ENCODE data around the gene ADAMTS15. TPM values are rescaled to one million over a fixed set of nuclear protein-coding genes. Genes with fewer than 3 reads are reported as not detected.
"Not testable (repeated sequence)": the region's sequence is repeated elsewhere in the genome, so short reads cannot be mapped to it uniquely, and the experiment has no call there.

Gene ADAMTS15
- total and polyA plus RNA-seq, 7 donors: 0.46 to 8.9 (median 2.4) TPM

DNA sequence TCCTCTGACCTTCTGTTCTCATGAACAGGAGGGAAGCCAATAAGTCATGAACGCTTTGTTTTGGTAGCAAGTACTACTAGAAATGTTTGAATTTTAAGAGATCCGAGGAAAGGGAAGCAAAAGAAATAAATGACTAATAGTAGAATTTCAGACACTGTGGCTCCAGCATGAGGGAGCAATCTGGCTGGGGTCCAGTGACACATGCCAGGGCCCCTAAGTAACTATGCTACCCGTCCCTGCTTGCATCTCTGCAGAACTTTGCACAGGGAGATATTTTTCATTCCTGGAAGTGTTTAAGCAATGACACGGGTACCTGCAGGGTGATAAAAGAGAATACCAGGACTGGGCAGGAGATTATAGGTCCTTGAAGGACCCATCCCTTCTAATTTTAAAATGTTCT, 12.8 kb upstream of the ADAMTS15 start:
- intact Hi-C loops (cut with DNase I): loop anchor here (1.0 to 5.0 kb wide), 4 partner anchors 87 to 427 kb away; no protein-coding TSS in a partner anchor

DNA sequence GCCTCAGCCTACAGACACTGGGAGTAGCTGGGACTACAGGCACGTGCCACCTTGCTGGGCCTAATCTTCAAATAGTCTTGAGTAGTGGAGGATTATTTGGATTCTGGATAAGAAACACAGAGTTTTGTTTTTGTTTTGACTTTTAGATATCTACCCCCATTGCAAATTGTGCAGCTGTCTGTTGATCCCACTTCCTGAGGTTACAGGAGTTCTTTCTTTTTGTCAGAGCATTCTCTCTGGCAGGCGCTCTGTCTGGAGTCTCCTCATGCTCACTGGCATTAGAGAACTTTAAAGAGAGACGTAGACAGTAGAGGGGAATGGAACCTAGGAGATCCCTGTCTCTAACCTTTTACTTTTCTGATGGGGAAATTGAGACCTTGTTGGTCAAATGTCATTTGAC, 12.3 kb upstream of the ADAMTS15 start:
- no peak for DNase-seq
- H3K9me3 ChIP-seq: no peaks in the 10 kb centered on the region
- H3K36me3 ChIP-seq: no peaks in the 10 kb centered on the region
- intact Hi-C loops (cut with DNase I): loop anchor here (5.0 kb wide), 1 partner anchor 86 kb away; no protein-coding TSS in a partner anchor
- no peaks in the 10 kb centered on the region for H3K27me3 ChIP-seq
- TF ChIP-seq POLR2A (IDR thresholded peaks at IDR 0.05): no peak
- TF ChIP-seq EP300 (IDR thresholded peaks at IDR 0.05): no peak
- TF ChIP-seq, protein P1, sequence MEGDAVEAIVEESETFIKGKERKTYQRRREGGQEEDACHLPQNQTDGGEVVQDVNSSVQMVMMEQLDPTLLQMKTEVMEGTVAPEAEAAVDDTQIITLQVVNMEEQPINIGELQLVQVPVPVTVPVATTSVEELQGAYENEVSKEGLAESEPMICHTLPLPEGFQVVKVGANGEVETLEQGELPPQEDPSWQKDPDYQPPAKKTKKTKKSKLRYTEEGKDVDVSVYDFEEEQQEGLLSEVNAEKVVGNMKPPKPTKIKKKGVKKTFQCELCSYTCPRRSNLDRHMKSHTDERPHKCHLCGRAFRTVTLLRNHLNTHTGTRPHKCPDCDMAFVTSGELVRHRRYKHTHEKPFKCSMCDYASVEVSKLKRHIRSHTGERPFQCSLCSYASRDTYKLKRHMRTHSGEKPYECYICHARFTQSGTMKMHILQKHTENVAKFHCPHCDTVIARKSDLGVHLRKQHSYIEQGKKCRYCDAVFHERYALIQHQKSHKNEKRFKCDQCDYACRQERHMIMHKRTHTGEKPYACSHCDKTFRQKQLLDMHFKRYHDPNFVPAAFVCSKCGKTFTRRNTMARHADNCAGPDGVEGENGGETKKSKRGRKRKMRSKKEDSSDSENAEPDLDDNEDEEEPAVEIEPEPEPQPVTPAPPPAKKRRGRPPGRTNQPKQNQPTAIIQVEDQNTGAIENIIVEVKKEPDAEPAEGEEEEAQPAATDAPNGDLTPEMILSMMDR (IDR thresholded peaks at IDR 0.05): no peak
- TF ChIP-seq POLR2AphosphoS5 (IDR thresholded peaks at IDR 0.05): no peak
- no peak overlapping the region for H3K4me3 ChIP-seq
- whole genome bisulfite sequencing, 2 donors: 76 to 87% methylated on average over 3 of the region's 3 CpGs
- H3K4me1 ChIP-seq: peaks cover 0 to 19% (median 14%) of the 10 kb centered on the region in 4 donors
- H3K27ac ChIP-seq: no peak overlapping the region

More for the DNA sequence above, 12.8 kb upstream of the ADAMTS15 start:
- no peaks in the 10 kb centered on the region for H3K36me3 ChIP-seq
- no peak overlapping the region for H3K4me3 ChIP-seq
- no peaks in the 10 kb centered on the region for H3K27me3 ChIP-seq
- peak overlapping the region in 3 of 4 donors; percentile 77 to 86 (median 78) for H3K27ac ChIP-seq
- 76% methylated on average over 4 of the region's 4 CpGs for WGBS, 2 donors
- peaks cover 0 to 19% (median 14%) of the 10 kb centered on the region in 4 donors for H3K4me1 ChIP-seq
- TF ChIP-seq POLR2AphosphoS5 (IDR thresholded peaks at IDR 0.05): no peak
- no peak for TF ChIP-seq EP300 (IDR thresholded peaks at IDR 0.05)
- no peak for TF ChIP-seq POLR2A (IDR thresholded peaks at IDR 0.05)
- TF ChIP-seq, protein P1 (IDR thresholded peaks at IDR 0.05): no peak
- no peak for DNase-seq
- no peaks in the 10 kb centered on the region for H3K9me3 ChIP-seq

DNA sequence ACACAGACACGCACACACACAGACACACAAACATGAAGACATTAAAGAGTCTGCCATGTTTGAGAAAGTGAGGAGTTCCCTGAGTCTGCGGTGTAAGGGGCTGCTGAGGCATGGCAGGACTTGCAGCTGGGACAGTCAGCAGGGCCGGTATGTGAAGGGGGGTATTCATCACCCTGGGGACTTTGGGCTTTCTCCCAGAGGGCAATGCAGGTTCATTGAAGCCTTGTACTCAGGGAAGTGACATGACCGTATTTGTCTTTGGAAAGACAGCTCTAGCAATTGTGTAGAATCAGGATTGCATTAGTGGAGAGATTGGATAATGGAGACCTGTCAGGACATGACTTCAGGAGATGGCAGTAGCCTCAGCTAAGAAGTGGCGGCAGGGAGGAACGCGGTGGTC, 10.6 kb upstream of the ADAMTS15 start:
- H3K36me3 ChIP-seq: no peaks in the 10 kb centered on the region
- intact Hi-C loops (cut with DNase I): loop anchor here (5.0 kb wide), 1 partner anchor 84 kb away; no protein-coding TSS in a partner anchor
- no peak for DNase-seq
- WGBS, 2 donors: 89 to 97% methylated on average over 7 of the region's 7 CpGs
- peaks cover 0 to 18% (median 12%) of the 10 kb centered on the region in 4 donors for H3K4me1 ChIP-seq
- H3K27me3 ChIP-seq: no peaks in the 10 kb centered on the region
- no peaks in the 10 kb centered on the region for H3K9me3 ChIP-seq
- no peak overlapping the region for H3K27ac ChIP-seq
- H3K4me3 ChIP-seq: no peak overlapping the region
- TF ChIP-seq POLR2AphosphoS5 (IDR thresholded peaks at IDR 0.05) (no peak), EP300 (IDR thresholded peaks at IDR 0.05) (no peak), POLR2A (IDR thresholded peaks at IDR 0.05) (no peak)
- TF ChIP-seq, protein P1 (IDR thresholded peaks at IDR 0.05): no peak

DNA sequence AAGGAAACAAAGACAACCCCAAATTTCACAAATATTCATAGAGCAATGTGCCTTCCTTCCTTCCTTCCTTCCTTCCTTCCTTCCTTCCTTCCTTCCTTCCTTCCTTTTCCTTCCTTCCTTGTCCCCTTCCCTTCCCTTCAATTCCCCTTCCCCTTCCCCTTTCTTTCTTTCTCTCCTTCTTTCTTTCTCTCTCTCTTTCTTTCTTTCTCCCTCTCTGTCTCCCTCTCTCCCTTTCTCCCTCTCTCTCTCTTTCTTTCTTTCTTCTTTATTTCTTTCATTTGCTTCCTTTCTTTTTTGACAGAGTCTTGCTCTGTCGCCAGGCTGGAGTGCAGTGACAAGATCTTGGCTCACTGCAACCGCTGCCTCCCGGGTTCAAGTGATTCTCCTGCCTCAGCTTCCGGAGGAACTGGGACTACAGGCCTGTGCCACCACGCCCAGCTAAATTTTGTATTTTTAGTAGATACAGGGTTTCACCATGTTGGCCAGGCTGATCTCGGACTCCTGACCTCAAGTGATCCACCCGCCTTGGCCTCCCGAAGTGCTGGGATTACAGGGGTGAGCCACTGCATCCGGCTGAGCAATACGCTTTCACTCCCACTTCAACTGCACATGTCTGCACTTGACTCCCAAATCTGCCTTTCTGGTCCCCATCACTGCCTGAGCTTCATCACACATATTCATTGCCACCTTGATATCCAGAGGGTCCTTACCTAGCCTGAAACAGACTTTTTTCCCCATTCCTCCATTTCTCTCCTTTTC, 9.9 kb upstream of the ADAMTS15 start:
- intact Hi-C loops (cut with DNase I): loop anchor here (5.0 kb wide), 1 partner anchor 84 kb away; no protein-coding TSS in a partner anchor
- not testable (repeated sequence) for DNase-seq, H3K27me3 ChIP-seq, H3K9me3 ChIP-seq, H3K4me3 ChIP-seq, H3K36me3 ChIP-seq, H3K27ac ChIP-seq
- 81 to 90% methylated on average over 10 of the region's 10 CpGs for WGBS, 2 donors
- peaks cover 0 to 20% (median 16%) of the 10 kb centered on the region in 4 donors for H3K4me1 ChIP-seq

DNA sequence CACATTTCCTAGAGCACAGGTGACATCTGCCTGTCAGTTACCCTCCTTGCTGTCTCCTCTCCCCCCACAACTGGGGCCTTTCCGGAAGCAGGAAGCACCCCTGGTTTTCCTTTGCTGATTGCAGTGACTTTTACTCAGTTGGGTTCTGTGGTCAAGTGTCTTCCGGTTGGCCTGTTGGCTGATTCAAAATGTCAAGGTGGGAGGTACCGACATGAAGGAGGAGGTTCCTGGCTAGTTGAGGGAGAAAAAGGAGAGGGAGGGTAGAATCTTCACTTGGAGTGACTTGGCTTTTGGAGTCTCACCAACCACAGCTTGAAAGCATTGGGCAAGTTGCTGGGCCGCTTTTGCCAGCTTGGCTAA, 9.3 kb upstream of the ADAMTS15 start:
- intact Hi-C loops (cut with DNase I): loop anchor here (5.0 kb wide), 1 partner anchor 83 kb away; no protein-coding TSS in a partner anchor
- Histone ChIP-seq H3K36me3 (no peaks in the 10 kb centered on the region), H3K9me3 (no peaks in the 10 kb centered on the region), H3K27ac (no peak overlapping the region), H3K4me1 (peaks cover 0 to 20% (median 16%) of the 10 kb centered on the region in 4 donors), H3K27me3 (no peaks in the 10 kb centered on the region), H3K4me3 (no peak overlapping the region)
- WGBS, 2 donors: 66 to 89% methylated on average over 4 of the region's 4 CpGs
- TF ChIP-seq POLR2A (IDR thresholded peaks at IDR 0.05): no peak
- TF ChIP-seq, protein P1 (IDR thresholded peaks at IDR 0.05): no peak
- TF ChIP-seq EP300 (IDR thresholded peaks at IDR 0.05): no peak
- no peak for TF ChIP-seq POLR2AphosphoS5 (IDR thresholded peaks at IDR 0.05)
- no peak for DNase-seq

Data from sigmoid colon (tissue), 7 donors.